NCI-H2029 treated with DMSO at 0.1 percent for 48 hours (cell line): ENCODE data around the gene OR52E1.
"Not testable (repeated sequence)": the region's sequence is repeated elsewhere in the genome, so short reads cannot be mapped to it uniquely, and the experiment has no call there.

Source experiments
- DNase-seq: peaks from one replicate; lab custom pipeline; 2025; lab: John Stamatoyannopoulos, UW

Gene OR52E1

GRCh38 chr11:5069272-5069671 lies at the start of gene OR52E1:
OR52E1 (plus strand) TSS chr11:5069572.
- DNase-seq, result no peak

GRCh38 chr11:5021996-5022395 lies 47.4 kb upstream of the OR52E1 start:
- DNase-seq, result no peak

GRCh38 chr11:5036669-5037068 lies 32.7 kb upstream of the OR52E1 start:
- no peak for DNase-seq

- DNase-seq, result no peak
These were observed 31.4 kb upstream of the OR52E1 start for GRCh38 chr11:5037926-5038325.

GRCh38 chr11:5038341-5038740 lies 31.0 kb upstream of the OR52E1 start:
- DNase-seq, result no peak

- no peak for DNase-seq
These were observed 28.5 kb upstream of the OR52E1 start for GRCh38 chr11:5040876-5041275.

GRCh38 chr11:5042091-5042490 lies 27.3 kb upstream of the OR52E1 start:
- no peak for DNase-seq

- DNase-seq, result no peak
These were observed 26.0 kb upstream of the OR52E1 start for GRCh38 chr11:5043380-5043779.

- DNase-seq, result no peak
These were observed 23.1 kb upstream of the OR52E1 start, which contains the start of gene OR52J3 for GRCh38 chr11:5046226-5046625. OR52J3 (plus strand) TSS chr11:5046526; CDS start chr11:5046526, 0 bp downstream.

- DNase-seq, result no peak
These were observed 22.5 kb upstream of the OR52E1 start for GRCh38 chr11:5046754-5047330.

GRCh38 chr11:5058679-5059078 lies 10.7 kb upstream of the OR52E1 start:
- DNase-seq, result not testable (repeated sequence)

- DNase-seq, result no peak
These were observed 10.0 kb upstream of the OR52E1 start, which contains the start of gene OR52E2 for GRCh38 chr11:5059391-5059790. OR52E2 (minus strand) TSS chr11:5059627; CDS start chr11:5059627, 0 bp downstream.

GRCh38 chr11:5065027-5065426 lies 4.3 kb upstream of the OR52E1 start:
- DNase-seq, result no peak

GRCh38 chr11:5071799-5072198 lies 2.4 kb downstream of the OR52E1 start:
- DNase-seq, result no peak

GRCh38 chr11:5081405-5081804 lies 12.0 kb downstream of the OR52E1 start:
- no peak for DNase-seq

- no peak for DNase-seq
These were observed 14.2 kb downstream of the OR52E1 start for GRCh38 chr11:5083602-5084001.

GRCh38 chr11:5088556-5088955 lies 19.2 kb downstream of the OR52E1 start:
- DNase-seq, result no peak

GRCh38 chr11:5090668-5091067 lies 21.3 kb downstream of the OR52E1 start:
- no peak for DNase-seq

GRCh38 chr11:5092821-5093585 lies 23.6 kb downstream of the OR52E1 start:
- DNase-seq, result no peak

- no peak for DNase-seq
These were observed 26.6 kb downstream of the OR52E1 start for GRCh38 chr11:5096011-5096410.

- no peak for DNase-seq
These were observed 32.9 kb downstream of the OR52E1 start for GRCh38 chr11:5102246-5102645.

- no peak for DNase-seq
These were observed 33.7 kb downstream of the OR52E1 start for GRCh38 chr11:5103066-5103465.

- DNase-seq, result no peak
These were observed 37.9 kb downstream of the OR52E1 start for GRCh38 chr11:5107285-5107684.

- no peak for DNase-seq
These were observed 46.0 kb downstream of the OR52E1 start for GRCh38 chr11:5115339-5115738.
